GM12873 (cell line): Measurements from ENCODE around the gene IAPP.

ENCODE experiments used
- CTCF ChIP-seq: IDR thresholded peaks from 2 replicates; pipeline ENCODE4 v1.5.1; 2012; ENCODE audit warnings: low read depth, mild to moderate bottlenecking, moderate library complexity, low read length, control low read depth; ENCODE audit not compliant: insufficient read depth; ENCODE audit errors: missing control alignments

Gene IAPP

GRCh38 chr12:21337453-21337852 lies 35.2 kb upstream of the IAPP start:
- no peak for TF ChIP-seq CTCF

GRCh38 chr12:21337959-21338744 lies 34.5 kb upstream of the IAPP start:
- no peak for TF ChIP-seq CTCF

- TF ChIP-seq CTCF: no peak
These were observed 32.8 kb upstream of the IAPP start for GRCh38 chr12:21339921-21340320.

GRCh38 chr12:21340403-21340802 lies 32.3 kb upstream of the IAPP start:
- no peak for TF ChIP-seq CTCF

- no peak for TF ChIP-seq CTCF
These were observed 30.9 kb upstream of the IAPP start for GRCh38 chr12:21341769-21342168.

- TF ChIP-seq CTCF: no peak
These were observed 29.1 kb upstream of the IAPP start for GRCh38 chr12:21343636-21344035.

GRCh38 chr12:21346542-21347205 lies 26.0 kb upstream of the IAPP start:
- no peak for TF ChIP-seq CTCF
